NK-92 (cell line): ENCODE results near the gene ZCCHC24.
A peak's percentile ranks its signal among the peaks of the same experiment; 100 is the strongest.

Experiments used
- DNase-seq: peaks from one replicate; lab custom pipeline; 2025; ENCODE audit not compliant: unreplicated experiment; lab: John Stamatoyannopoulos, UW

Gene ZCCHC24

GRCh38 chr10:79445161-79445976 lies at the start of gene ZCCHC24:
Gene ZCCHC24, minus strand, starts transcription at chr10:79445624. Its CDS starts 184 bp downstream, at chr10:79445440.
- DNase-seq: peak; percentile 76

GRCh38 chr10:79493806-79494205 lies 48.4 kb upstream of the ZCCHC24 start:
- no peak for DNase-seq

GRCh38 chr10:79492839-79493238 lies 47.4 kb upstream of the ZCCHC24 start:
- no peak for DNase-seq

- DNase-seq: no peak
Observed at GRCh38 chr10:79492256-79492655, 46.8 kb upstream of the ZCCHC24 start.

- no peak for DNase-seq
Observed at GRCh38 chr10:79491143-79491835, 45.9 kb upstream of the ZCCHC24 start.

GRCh38 chr10:79490400-79491142 lies 45.1 kb upstream of the ZCCHC24 start:
- DNase-seq: no peak

GRCh38 chr10:79488870-79489269 lies 43.4 kb upstream of the ZCCHC24 start:
- no peak for DNase-seq

- no peak for DNase-seq
Observed at GRCh38 chr10:79488336-79488735, 42.9 kb upstream of the ZCCHC24 start.

- no peak for DNase-seq
Observed at GRCh38 chr10:79487296-79488194, 42.1 kb upstream of the ZCCHC24 start.

- no peak for DNase-seq
Observed at GRCh38 chr10:79484476-79484875, 39.1 kb upstream of the ZCCHC24 start.

- no peak for DNase-seq
Observed at GRCh38 chr10:79483948-79484347, 38.5 kb upstream of the ZCCHC24 start.

- DNase-seq: no peak
Observed at GRCh38 chr10:79483299-79483698, 37.9 kb upstream of the ZCCHC24 start.

- no peak for DNase-seq
Observed at GRCh38 chr10:79482741-79483140, 37.3 kb upstream of the ZCCHC24 start.

- DNase-seq: no peak
Observed at GRCh38 chr10:79482304-79482703, 36.9 kb upstream of the ZCCHC24 start.

GRCh38 chr10:79479283-79479909 lies 34.0 kb upstream of the ZCCHC24 start:
- DNase-seq: no peak

GRCh38 chr10:79477456-79477855 lies 32.0 kb upstream of the ZCCHC24 start:
- no peak for DNase-seq

GRCh38 chr10:79476645-79477044 lies 31.2 kb upstream of the ZCCHC24 start:
- no peak for DNase-seq

- no peak for DNase-seq
Observed at GRCh38 chr10:79475877-79476276, 30.5 kb upstream of the ZCCHC24 start.

- no peak for DNase-seq
Observed at GRCh38 chr10:79475119-79475653, 29.8 kb upstream of the ZCCHC24 start.
